ENCODE results near the gene TTLL5.

The TTLL5 gene

DNA sequence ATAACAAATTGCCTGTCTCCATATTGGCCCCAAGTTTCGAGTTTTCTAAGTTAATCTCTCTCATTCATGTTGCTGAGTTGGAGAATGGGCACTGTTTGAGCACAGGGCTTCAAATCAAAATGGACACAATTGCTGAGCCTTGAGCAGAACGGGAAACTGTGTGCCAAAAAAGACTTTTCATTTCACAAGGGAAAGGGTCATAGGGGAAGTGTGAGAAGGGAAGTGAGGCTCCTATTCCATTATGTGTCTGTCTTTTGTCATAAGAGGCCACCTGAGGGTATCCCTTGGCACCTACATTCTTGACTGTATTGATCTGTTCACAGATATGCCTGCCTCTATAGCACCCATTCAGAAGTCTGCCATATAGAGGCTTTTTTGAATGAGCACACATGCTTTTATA lies 59.1 kb downstream of the TTLL5 start:
- Histone ChIP-seq H3K4me1 (ENCODE audit: low read depth, poor library complexity, severe bottlenecking) (peaks cover 28% of the 10 kb centered on the region), H3K79me2 (ENCODE audit: insufficient read depth, low read depth) (no peaks in the 10 kb centered on the region), H3K9ac (no peak overlapping the region), H3K36me3 (ENCODE audit: insufficient read depth) (no peaks in the 10 kb centered on the region), H4K20me1 (ENCODE audit: insufficient read depth) (no peaks in the 10 kb centered on the region), H3K4me3 (IDR thresholded peaks at IDR 0.05; ENCODE audit: insufficient read depth, low read depth, low read length) (no peak overlapping the region), H3K27me3 (ENCODE audit: insufficient read depth, low read depth) (no peaks in the 10 kb centered on the region), H2AFZ (ENCODE audit: low read depth) (no peak overlapping the region), H3K27ac (no peak overlapping the region), H3K4me2 (no peak overlapping the region)
- TF ChIP-seq, protein P1, sequence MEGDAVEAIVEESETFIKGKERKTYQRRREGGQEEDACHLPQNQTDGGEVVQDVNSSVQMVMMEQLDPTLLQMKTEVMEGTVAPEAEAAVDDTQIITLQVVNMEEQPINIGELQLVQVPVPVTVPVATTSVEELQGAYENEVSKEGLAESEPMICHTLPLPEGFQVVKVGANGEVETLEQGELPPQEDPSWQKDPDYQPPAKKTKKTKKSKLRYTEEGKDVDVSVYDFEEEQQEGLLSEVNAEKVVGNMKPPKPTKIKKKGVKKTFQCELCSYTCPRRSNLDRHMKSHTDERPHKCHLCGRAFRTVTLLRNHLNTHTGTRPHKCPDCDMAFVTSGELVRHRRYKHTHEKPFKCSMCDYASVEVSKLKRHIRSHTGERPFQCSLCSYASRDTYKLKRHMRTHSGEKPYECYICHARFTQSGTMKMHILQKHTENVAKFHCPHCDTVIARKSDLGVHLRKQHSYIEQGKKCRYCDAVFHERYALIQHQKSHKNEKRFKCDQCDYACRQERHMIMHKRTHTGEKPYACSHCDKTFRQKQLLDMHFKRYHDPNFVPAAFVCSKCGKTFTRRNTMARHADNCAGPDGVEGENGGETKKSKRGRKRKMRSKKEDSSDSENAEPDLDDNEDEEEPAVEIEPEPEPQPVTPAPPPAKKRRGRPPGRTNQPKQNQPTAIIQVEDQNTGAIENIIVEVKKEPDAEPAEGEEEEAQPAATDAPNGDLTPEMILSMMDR (conservative IDR thresholded peaks at IDR 0.05; ENCODE audit: low read depth, low read length) = no peak

DNA sequence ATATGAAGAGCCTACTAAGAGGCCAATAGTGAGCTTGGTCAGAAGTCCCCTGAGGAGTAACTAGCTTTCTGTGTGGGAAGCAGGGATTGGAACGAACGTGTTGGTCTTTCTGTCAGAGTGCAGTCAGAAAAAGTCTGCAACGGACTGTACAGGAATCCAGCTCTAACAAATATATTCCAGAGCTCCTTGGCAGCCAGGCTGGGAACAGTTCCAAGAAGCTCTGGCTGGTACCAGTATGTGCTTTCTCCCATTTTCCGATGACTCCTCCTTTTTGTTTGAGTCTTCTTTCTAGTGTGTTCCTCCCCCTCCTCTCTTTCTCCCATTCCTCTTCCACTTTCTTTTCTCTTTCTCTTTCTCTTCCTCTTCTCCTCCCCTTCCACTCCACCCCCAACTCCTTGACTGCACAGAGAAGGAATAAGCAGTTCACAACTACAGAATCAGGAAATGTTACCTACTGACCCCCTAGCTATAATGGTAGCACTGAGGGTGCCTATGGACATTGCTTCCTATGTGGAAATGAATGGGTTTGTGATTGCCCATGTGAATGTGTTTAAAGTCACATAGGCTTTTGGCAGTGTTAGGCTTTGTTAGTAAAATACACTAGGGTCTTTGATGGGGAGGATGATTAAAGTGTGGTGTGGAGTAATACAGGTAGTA lies 59.9 kb downstream of the TTLL5 start:
- Histone ChIP-seq H3K36me3 (ENCODE audit: insufficient read depth) (no peaks in the 10 kb centered on the region), H3K4me1 (ENCODE audit: low read depth, poor library complexity, severe bottlenecking) (peaks cover 19% of the 10 kb centered on the region), H3K27ac (no peak overlapping the region), H3K4me3 (IDR thresholded peaks at IDR 0.05; ENCODE audit: insufficient read depth, low read depth, low read length) (no peak overlapping the region), H2AFZ (ENCODE audit: low read depth) (no peak overlapping the region), H3K27me3 (ENCODE audit: insufficient read depth, low read depth) (no peaks in the 10 kb centered on the region), H4K20me1 (ENCODE audit: insufficient read depth) (no peaks in the 10 kb centered on the region), H3K4me2 (no peak overlapping the region), H3K9ac (no peak overlapping the region), H3K79me2 (ENCODE audit: insufficient read depth, low read depth) (no peaks in the 10 kb centered on the region)
- TF ChIP-seq, protein P1 (conservative IDR thresholded peaks at IDR 0.05; ENCODE audit: low read depth, low read length) = no peak

DNA sequence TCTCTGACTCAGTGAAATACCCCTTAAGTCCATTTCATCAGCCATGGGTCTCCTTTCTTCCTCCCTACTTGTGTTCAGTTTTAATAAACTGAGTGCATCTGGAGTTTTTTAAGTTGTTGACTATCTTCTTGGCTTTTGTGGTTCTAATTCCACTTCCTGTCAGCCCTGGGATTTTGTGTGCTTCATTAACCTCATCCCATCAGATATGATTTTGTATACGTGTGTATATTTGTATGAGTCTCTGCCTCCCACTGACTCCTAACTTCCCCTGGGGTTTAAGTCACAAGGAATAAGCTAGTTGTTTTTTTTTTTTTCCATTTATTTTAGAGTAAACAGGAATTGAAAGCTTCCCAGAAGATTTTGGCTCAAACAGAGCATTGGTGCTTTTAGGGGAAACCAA lies 62.7 kb downstream of the TTLL5 start:
- no peak overlapping the region for H3K4me2 ChIP-seq
- no peak overlapping the region for H3K9ac ChIP-seq
- H3K4me3 ChIP-seq (IDR thresholded peaks at IDR 0.05; ENCODE audit: insufficient read depth, low read depth, low read length) = no peak overlapping the region
- H4K20me1 ChIP-seq (ENCODE audit: insufficient read depth) = no peaks in the 10 kb centered on the region
- peaks cover 15% of the 10 kb centered on the region for H3K4me1 ChIP-seq (ENCODE audit: low read depth, poor library complexity, severe bottlenecking)
- H3K36me3 ChIP-seq (ENCODE audit: insufficient read depth) = no peaks in the 10 kb centered on the region
- H3K27ac ChIP-seq = no peak overlapping the region
- H3K79me2 ChIP-seq (ENCODE audit: insufficient read depth, low read depth) = no peaks in the 10 kb centered on the region
- TF ChIP-seq, protein P1 (conservative IDR thresholded peaks at IDR 0.05; ENCODE audit: low read depth, low read length) = no peak
- H2AFZ ChIP-seq (ENCODE audit: low read depth) = no peak overlapping the region
- H3K27me3 ChIP-seq (ENCODE audit: insufficient read depth, low read depth) = no peaks in the 10 kb centered on the region

DNA sequence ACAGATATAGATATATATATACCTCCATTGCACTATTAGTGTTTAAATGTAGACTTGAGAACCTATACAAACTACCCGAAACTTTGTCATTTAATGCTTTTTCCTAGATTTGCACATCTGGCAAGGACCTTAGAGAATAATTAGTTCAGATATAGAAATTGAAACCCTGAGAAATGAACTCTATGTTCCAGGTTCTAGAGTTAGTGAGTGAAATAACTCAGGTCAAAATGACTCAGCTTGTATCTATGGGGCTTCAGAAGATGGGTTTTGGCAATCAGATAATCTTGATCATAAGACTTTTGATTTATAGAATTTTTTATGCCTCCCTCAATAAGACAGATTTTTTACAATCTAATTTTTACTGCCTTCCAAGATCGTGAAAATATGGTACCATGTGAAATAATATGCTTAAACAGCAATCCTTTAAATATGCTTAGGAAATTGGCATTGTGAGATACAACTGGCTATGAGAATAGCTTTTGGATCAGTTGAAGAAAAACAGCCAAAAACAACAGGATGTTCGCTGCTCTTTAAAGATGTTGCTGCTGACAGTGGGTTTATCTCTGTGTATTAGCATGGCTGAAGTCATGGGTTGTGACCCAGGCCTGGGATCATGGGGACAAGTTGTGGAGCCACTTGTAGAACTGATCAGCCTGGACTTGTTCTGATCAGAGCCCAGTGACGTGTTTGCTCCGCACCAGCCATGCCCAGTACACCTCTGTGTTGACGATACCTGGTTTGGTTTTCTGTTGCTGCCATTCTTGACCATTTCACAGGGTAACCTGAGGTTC lies 63.6 kb downstream of the TTLL5 start:
- Histone ChIP-seq H3K9ac (no peak overlapping the region), H2AFZ (ENCODE audit: low read depth) (no peak overlapping the region), H4K20me1 (ENCODE audit: insufficient read depth) (no peaks in the 10 kb centered on the region), H3K79me2 (ENCODE audit: insufficient read depth, low read depth) (no peaks in the 10 kb centered on the region), H3K27ac (no peak overlapping the region; the same call in 1 of the 2 replicates), H3K4me2 (peak overlapping the region; percentile 21; the same call in 1 of the 2 replicates), H3K27me3 (ENCODE audit: insufficient read depth, low read depth) (no peaks in the 10 kb centered on the region), H3K36me3 (ENCODE audit: insufficient read depth) (no peaks in the 10 kb centered on the region), H3K4me3 (IDR thresholded peaks at IDR 0.05; ENCODE audit: insufficient read depth, low read depth, low read length) (no peak overlapping the region), H3K4me1 (ENCODE audit: low read depth, poor library complexity, severe bottlenecking) (peaks cover 15% of the 10 kb centered on the region)
- TF ChIP-seq, protein P1 (conservative IDR thresholded peaks at IDR 0.05; ENCODE audit: low read depth, low read length) = no peak

All from KMS-11 (cell line).